ENCODE results near the gene HOXA13.

HOXA13 gene

GRCh38 chr7:27237735-27238334 is 37.9 kb upstream of the HOXA13 start:
- no peak for DNase-seq (ENCODE audit: low read depth in 2 of 2)

DNA sequence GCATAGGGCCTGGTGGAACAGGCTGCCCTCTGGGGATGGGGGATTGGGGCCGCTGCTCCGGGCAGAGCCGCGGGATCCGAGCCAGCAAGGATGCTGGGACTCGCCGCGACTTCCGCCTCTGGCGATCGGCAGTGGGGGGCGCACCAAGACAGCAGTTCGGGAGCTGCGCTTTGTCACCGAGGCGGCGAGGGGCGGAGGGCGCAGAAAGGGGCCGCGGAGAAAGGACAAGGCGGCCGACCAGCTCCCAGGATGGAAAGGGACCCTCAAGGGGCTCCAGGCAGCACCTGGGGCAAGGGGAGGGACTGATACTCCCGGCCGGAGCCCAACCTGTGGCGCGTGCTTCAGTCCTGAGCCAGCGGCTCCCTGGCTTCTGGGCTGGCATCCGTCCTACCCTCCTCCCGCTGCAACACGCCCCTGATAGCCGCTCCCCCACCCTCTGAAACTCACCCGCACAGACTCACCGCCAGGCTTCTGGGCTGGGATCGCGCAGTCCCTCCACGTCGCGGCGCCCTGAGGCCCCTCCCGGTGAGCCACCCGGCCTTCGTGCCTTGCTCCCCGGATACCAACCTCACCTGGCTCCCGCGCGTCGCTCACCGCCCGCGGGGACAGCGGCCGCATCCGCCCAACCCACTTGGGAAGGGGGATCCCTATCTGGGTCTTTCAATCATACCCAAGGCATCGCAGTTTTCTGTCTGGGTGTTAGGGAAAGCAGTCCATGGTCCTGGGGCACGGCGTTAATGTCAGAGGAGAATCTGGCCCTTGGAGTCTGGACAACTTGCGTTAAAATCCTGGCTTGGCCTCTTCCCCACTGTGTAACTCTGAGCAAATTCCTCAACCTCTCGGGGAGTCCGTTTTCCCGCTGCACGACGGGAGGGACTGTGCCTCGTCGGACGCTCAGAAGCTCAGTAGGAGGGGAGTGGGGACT is 35.8 kb upstream of the HOXA13 start:
- DNase-seq (ENCODE audit: low read depth in 2 of 2) = no peak

GRCh38 chr7:27229448-27229847 is 29.6 kb upstream of the HOXA13 start:
- DNase-seq (ENCODE audit: low read depth in 2 of 2) = no peak

- DNase-seq (ENCODE audit: low read depth in 2 of 2) = no peak
Observed at GRCh38 chr7:27224983-27225934, 25.4 kb upstream of the HOXA13 start.

DNA sequence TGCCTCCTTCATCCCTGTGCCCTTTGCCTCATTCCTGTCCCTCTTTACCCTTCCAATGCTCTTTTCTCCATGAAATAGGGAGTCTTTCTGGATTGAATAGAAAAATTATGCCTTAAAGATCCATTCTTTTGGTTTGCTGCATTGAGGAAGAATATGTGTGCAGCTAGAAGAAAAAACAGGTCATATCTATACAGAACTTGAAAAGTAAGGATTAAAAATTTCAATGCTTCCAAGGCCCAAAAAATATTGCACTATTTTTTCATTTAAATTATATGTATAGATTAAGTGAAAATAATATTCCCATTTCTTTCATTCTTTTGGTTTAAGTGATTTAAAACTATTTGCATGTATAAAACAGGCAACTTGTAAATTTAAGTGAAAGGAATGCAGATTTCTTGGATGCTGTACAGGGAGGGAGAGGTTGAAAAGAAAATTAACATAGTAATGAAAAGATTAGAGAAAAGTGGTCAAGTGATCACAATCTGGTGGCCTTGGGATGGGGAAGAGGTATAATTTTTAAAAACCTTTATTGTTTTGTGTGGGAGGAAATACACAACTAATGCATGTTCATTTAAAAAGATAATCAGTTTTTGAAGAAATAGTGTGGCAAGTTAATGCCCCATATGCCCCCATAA is 24.2 kb upstream of the HOXA13 start:
- DNase-seq (ENCODE audit: low read depth in 2 of 2) = no peak

GRCh38 chr7:27221201-27221797 is 21.4 kb upstream of the HOXA13 start:
- DNase-seq (ENCODE audit: low read depth in 2 of 2) = no peak

DNA sequence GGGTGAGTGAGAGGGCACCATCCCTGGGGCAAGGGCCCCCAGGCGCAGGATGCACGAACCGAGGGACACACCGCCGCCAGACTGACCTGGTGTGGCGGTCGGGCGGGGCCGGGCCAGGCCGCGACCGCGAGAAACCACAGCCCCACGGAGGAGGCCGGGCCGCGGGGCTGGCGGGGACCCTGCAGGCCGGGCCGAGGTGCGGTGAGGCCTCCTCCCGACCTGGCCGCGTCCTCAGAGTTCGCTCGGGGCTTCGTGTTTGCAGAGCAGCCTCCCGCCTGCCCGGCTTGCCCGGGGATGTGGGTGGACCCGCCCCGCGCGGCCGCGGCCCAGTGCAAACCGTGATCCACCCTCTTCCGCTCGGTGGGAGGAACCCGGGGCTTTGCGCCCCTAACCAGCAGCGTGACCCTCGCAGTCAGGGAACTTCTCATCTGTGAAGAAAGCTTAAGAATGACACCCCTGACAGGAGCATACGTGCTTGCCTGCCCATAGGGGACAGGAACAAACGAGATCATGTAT is 20.6 kb upstream of the HOXA13 start:
- no peak for DNase-seq (ENCODE audit: low read depth in 2 of 2)

DNA sequence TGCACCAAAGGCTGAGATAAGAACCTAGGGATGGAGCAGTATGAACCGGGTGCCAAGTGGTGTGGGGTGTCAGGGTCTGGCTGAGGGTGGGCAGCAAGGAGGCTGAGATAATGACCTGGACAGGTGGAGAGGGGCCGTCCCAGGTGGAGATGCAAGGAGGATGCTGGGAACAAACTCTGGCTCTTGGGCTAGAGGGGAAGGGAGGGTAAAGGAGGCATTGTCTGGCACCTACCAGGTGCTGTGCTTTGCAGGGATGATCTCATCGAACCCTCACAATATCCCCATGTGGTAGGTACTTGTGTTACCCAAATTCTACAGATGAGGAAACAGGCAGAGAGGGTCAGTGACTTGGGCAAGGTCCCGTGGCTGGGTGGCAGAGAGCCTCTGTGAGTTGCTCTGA is 19.9 kb upstream of the HOXA13 start:
- no peak for DNase-seq (ENCODE audit: low read depth in 2 of 2)

GRCh38 chr7:27217951-27218350 is 18.1 kb upstream of the HOXA13 start:
- DNase-seq (ENCODE audit: low read depth in 2 of 2) = no peak

DNA sequence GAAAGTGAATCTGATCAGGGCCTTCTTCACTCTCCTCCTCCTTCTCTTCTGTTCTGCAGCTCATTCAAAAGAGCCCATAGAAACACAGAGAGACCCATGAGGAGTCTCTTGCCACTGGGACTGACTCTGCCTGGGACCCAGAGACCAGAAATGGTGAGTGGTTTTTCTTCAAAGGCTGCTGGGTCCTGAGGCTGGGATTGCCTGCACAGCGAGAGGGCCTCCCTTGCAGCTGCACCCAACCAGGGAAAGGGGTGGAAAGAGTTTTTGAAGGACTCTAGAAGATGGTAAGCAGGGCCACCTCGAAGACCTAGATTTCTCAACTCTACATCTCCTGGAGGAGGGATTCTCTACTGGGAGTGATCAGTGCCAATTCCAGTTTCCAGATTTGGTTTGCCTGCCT is 15.5 kb upstream of the HOXA13 start:
- no peak for DNase-seq (ENCODE audit: low read depth in 2 of 2)

GRCh38 chr7:27214239-27214950 is 14.5 kb upstream of the HOXA13 start:
- no peak for DNase-seq (ENCODE audit: low read depth in 2 of 2)

DNA sequence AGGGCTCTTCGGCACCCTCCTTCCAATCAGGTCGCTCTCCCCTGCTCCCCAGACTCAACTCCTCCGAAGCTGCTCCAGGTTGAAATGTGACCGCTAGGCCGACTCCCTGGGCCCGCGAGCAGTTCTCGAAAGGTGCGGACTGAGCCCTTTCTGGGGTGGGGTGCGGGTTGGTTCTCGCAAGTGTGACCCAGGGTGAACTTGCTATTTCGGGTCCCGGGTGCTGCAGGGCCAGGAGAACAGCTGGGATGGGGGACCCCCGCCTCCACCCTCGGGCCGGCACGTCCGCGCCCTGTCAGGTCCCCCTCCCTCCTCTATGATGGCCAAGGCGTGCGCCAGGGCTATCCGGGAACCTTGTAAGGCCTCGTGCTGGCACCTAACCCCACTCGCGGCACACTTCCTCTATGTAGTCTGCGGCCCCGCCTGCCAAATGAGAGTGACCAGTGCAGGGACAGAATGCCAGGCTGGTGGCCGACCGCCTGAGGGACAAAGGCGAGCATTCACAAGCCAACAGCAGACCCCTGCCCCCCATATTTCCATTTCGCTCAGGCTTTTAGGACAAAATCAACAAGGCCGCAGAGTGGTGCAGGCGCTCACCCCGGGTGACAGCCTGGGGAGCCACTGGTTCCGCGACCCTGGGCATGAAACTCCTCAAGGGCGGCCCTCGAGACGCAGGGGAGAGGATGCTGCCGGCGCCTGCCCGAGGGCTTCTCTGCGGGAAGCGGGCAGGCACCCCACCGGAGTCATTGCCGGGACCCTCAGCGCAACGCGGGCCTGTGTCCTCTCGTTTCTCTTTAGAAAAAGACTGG is 13.7 kb upstream of the HOXA13 start:
- DNase-seq (ENCODE audit: low read depth in 2 of 2) = no peak

DNA sequence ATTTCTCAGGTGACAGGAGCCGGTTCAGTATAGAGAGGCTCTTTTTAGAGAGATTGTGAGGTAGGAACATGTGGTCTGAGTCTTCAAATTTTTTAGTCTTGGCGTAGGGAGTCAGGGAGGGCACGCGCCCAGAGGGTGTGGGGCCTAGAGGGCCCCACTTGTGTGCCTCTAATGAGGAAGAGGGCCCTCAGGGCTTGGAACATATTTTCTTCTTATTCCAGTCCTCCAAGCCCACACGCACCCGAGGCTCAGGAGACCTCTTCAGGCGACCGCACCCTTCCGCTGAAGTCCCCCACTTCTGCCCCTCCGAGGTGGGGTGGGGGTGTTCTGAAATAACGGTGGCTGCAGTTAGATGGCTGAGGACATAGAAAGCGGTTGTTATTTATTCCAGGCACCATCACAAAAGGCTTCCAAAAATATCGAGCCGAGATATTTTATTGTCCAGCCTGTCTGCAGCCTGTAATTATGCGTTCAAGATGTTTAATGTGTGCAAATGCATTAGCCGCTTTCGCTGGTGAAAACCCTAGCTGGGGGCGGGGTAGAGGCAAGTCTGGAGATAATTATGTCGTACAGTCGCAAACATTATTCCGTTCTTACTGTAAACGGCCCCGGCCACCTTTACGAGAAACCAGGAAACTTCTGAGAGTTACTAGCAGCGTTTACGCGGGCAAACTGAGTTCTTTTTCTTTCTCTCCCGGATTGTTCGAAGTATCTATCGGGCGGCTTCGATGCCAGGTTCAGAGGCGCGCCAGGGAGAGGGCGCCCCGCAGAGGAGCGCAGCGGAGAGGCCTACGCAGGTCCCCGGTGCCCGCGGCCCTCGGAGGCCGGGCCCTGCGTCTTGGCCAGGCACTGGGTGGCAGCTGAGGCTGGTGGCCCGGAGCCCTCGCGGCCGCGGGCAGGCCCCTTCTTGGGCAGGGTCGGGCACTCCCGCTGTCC is 12.9 kb upstream of the HOXA13 start:
- DNase-seq (ENCODE audit: low read depth in 2 of 2) = no peak

GRCh38 chr7:27211764-27212204 is 11.9 kb upstream of the HOXA13 start:
- no peak for DNase-seq (ENCODE audit: low read depth in 2 of 2)

DNA sequence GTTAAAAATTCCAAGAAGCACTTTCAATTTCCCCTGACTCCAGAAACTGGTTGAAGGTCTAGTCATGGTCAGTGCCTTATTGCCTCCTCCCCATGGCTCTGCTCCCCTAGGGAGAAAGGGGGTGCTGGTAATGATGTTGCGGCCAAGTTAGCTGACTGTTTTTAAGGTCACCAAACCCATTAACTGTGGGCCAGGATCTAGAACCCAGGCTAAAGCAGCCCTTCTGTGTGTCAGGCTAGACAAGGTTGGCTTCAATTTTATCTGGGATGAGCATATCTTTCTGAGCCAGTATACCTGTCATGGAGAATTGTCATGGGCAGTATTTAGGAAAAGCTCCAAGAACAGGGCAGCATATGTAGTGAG is 11.2 kb upstream of the HOXA13 start:
- DNase-seq (ENCODE audit: low read depth in 2 of 2) = no peak

- DNase-seq (ENCODE audit: low read depth in 2 of 2) = peak in 1 of 2 donors; percentile 49
Observed at GRCh38 chr7:27210441-27211083, 10.7 kb upstream of the HOXA13 start.

DNA sequence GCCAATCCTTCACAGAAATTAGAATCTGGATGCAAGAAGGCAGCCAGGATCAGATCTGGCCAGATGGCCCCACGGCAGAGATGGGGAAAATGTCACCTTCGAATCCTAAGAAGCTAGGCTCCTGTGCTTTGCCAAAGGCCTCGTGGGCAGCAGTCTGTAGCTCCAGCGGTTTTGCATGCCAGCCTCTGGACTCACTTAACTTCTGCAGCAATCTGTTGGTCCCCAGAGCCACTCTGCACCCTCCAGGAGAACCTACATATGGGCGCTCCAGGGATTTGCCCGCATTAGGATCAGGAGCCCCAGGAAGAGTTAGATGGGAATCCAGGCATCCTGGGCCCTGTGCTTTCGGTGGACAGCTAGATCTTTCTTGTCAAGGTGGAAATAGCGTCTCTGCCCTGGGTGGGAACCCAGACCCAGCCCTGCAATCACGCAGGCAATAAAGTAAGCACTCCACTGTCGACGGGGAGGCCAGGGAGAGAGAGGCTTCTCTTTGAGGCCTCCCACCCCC is 10.1 kb upstream of the HOXA13 start:
- DNase-seq (ENCODE audit: low read depth in 2 of 2) = no peak

- DNase-seq (ENCODE audit: low read depth in 2 of 2) = no peak
Observed at GRCh38 chr7:27208998-27209397, 9.1 kb upstream of the HOXA13 start.

Measured in activated CD4-positive, alpha-beta T cell treated with anti-CD3 and anti-CD28 coated beads for 24 hours (primary cell).